MM.1S (cell line): Measurements from ENCODE around the gene EGLN2.

Experiments used
- CTCF ChIP-seq: fragments of 300-600 bp; sonication (generic); IDR thresholded peaks from 2 replicates; pipeline ENCODE4 v1.5.1; 2016; ENCODE audit warnings: antibody characterized with exemption, low read length, mixed read lengths
- EZH2phosphoT487 ChIP-seq: fragments of 300-600 bp; sonication (generic); IDR thresholded peaks from 2 replicates; pipeline ENCODE4 v1.6.1; 2018; ENCODE audit warnings: antibody characterized with exemption, low read length

- TF ChIP-seq CTCF (no peak), EZH2phosphoT487 (no peak)
Observed at GRCh38 chr19:40756502-40757110, 42.4 kb upstream of the EGLN2 start.
